GM04503 (cell line): ENCODE results near the gene RNF10.
"Not testable (repeated sequence)": the region's sequence is repeated elsewhere in the genome, so short reads cannot be mapped to it uniquely, and the experiment has no call there.

Source experiments
- DNase-seq: peaks from one replicate; pipeline ENCODE4 v3.0.0-alpha.2; 2012; ENCODE audit warnings: low read depth

RNF10 gene

GRCh38 chr12:120617193-120617592 lies 83.0 kb downstream of the RNF10 start:
- not testable (repeated sequence) for DNase-seq

GRCh38 chr12:120617767-120618166 lies 83.6 kb downstream of the RNF10 start:
- not testable (repeated sequence) for DNase-seq

- DNase-seq = no peak
Measured at GRCh38 chr12:120618954-120619615, 84.9 kb downstream of the RNF10 start.

DNA sequence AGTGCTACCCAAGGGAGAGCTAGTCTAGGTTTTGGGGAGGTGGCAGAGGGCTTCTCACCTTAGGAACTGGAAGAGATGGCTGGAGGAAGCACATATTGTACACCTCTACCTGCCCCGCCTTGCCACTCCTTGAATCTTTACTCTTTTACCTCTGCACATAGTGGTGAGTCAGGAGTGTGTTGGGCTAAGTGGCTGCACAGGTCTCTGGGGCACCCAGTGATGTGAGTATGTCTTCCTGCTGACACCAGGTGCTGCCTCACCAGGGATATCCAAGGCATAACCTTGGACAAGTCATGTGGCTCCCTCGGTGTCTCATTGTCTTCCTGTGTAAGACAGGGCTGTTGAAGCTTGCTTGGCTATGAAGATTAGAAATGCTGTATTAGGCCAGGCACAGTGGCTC lies 86.5 kb downstream of the RNF10 start:
- DNase-seq = no peak

- DNase-seq = no peak
Measured at GRCh38 chr12:120625557-120626419, 91.6 kb downstream of the RNF10 start.
